Renal cortex interstitium (tissue), 3 donors: ENCODE results near the gene MAD2L2. TPM values are rescaled to one million over a fixed set of nuclear protein-coding genes. Genes with fewer than 3 reads are reported as not detected.

Source experiments
- polyA plus RNA-seq, 3 donors: library from polyadenylated mRNA; unstranded; fragments of 120-200 nt; gene quantifications; one replicate each; pipeline ENCODE4 v1.2.1, GENCODE V29; 2013; ENCODE audit not compliant: insufficient read length in 3 of 3

The MAD2L2 gene
- polyA plus RNA-seq, 3 donors, result 41.1 to 52.2 (median 44.7) TPM

Other genes starting within 250 kb of the MAD2L2 start
- gene DISP3, start 202.0 kb downstream of the MAD2L2 start, polyA plus RNA-seq, result 1 to 10 TPM in 2 of 3 donors, under 1 TPM in 1; 0.72 to 2.1 (median 1.8) TPM
- 1 to 10 TPM; 1.1 to 2.0 (median 1.7) TPM for gene FBXO2, start 26.7 kb downstream of the MAD2L2 start, polyA plus RNA-seq
- 10 to 100 TPM; 13.7 to 20.4 (median 17.9) TPM for gene FBXO44, start 26.3 kb downstream of the MAD2L2 start, polyA plus RNA-seq
- gene FBXO6, start 16.9 kb downstream of the MAD2L2 start, polyA plus RNA-seq, result 1 to 10 TPM; 2.9 to 6.0 (median 5.2) TPM
- 1 to 10 TPM; 1.1 to 1.4 (median 1.2) TPM for gene DRAXIN, start 10.6 kb upstream of the MAD2L2 start, polyA plus RNA-seq
- gene AGTRAP, start 55.0 kb upstream of the MAD2L2 start, polyA plus RNA-seq, result 10 to 100 TPM; 33.2 to 50.2 (median 50.0) TPM
- gene C1orf167, start 81.0 kb upstream of the MAD2L2 start, polyA plus RNA-seq, result under 1 TPM in 1 of 3 donors, not detected in 2; 0.32 TPM
- 10 to 100 TPM; 18.1 to 24.7 (median 20.5) TPM for gene MTHFR, start 124.8 kb upstream of the MAD2L2 start, polyA plus RNA-seq
- 10 to 100 TPM; 18.5 to 27.3 (median 19.1) TPM for gene CLCN6, start 125.0 kb upstream of the MAD2L2 start, polyA plus RNA-seq
- gene NPPA, start 166.6 kb upstream of the MAD2L2 start, polyA plus RNA-seq, result under 1 TPM; 0.33 to 0.85 (median 0.50) TPM
- gene NPPB, start 177.8 kb upstream of the MAD2L2 start, polyA plus RNA-seq, result not detected
- gene KIAA2013, start 245.3 kb upstream of the MAD2L2 start, polyA plus RNA-seq, result 10 to 100 TPM; 36.7 to 47.8 (median 47.4) TPM